GM18520 (cell line): ENCODE results near the gene TMEM184B.

Source experiments
- ATAC-seq: cut with Tn5 transposase; IDR thresholded peaks from one replicate; pipeline ENCODE4 v1.9.1; 2021; ENCODE audit not compliant: unreplicated experiment

The TMEM184B gene

GRCh38 chr22:38272373-38273134, at the start of gene TMEM184B:
TMEM184B (minus strand) TSS chr22:38273010; CDS start chr22:38247961, 25,049 bp downstream.
- ATAC-seq, result peak; percentile 72

- ATAC-seq, result no peak
Observed at GRCh38 chr22:38320605-38321402, 48.0 kb upstream of the TMEM184B start.

GRCh38 chr22:38318792-38319773, 46.3 kb upstream of the TMEM184B start:
- ATAC-seq, result no peak

- ATAC-seq, result no peak
Observed at GRCh38 chr22:38317995-38318715, 45.3 kb upstream of the TMEM184B start.

GRCh38 chr22:38317122-38317994, 44.5 kb upstream of the TMEM184B start, which contains the start of gene CSNK1E:
CSNK1E (minus strand) TSS chr22:38317433; CDS start chr22:38314157, 3,276 bp downstream.
- no peak for ATAC-seq

- ATAC-seq, result no peak
Observed at GRCh38 chr22:38316364-38317121, 43.7 kb upstream of the TMEM184B start.

- ATAC-seq, result no peak
Observed at GRCh38 chr22:38315823-38316363, 43.1 kb upstream of the TMEM184B start.

GRCh38 chr22:38314933-38315822, 42.4 kb upstream of the TMEM184B start:
- ATAC-seq, result no peak

GRCh38 chr22:38314051-38314932, 41.5 kb upstream of the TMEM184B start:
- ATAC-seq, result no peak

GRCh38 chr22:38313384-38313955, 40.7 kb upstream of the TMEM184B start:
- ATAC-seq, result no peak

- ATAC-seq, result no peak
Observed at GRCh38 chr22:38312261-38312800, 39.5 kb upstream of the TMEM184B start.

- ATAC-seq, result no peak
Observed at GRCh38 chr22:38311323-38311620, 38.5 kb upstream of the TMEM184B start.

GRCh38 chr22:38310518-38311322, 37.9 kb upstream of the TMEM184B start:
- no peak for ATAC-seq

GRCh38 chr22:38309614-38310517, 37.1 kb upstream of the TMEM184B start:
- no peak for ATAC-seq
